HepG2 (cell line): Measurements from ENCODE around the gene NAP1L4. TPM values are rescaled to one million over a fixed set of nuclear protein-coding genes. Genes with fewer than 3 reads are reported as not detected.

Experiments used
- BRD4 ChIP-seq: sonication (generic); formaldehyde crosslinking; IDR thresholded peaks from 2 replicates; pipeline ENCODE4 v1.4.0; 2020; ENCODE audit warnings: missing genetic modification reagents
- EP300 ChIP-seq, 3 experiments: sonication (generic) in 1 of 3; formaldehyde crosslinking in 1 of 3; IDR thresholded peaks; 2 replicates each; pipeline versions ENCODE4 v1.5.1 to v1.6.1; 2011 to 2020; ENCODE audit warnings: low read depth in 2 of 3, low read length in 2 of 3, borderline replicate concordance in 1 of 3, improper control_type of control experiment in 1 of 3, mild to moderate bottlenecking in 1 of 3, missing genetic modification reagents in 1 of 3, moderate library complexity in 1 of 3
- FLYWCH1 ChIP-seq: sonication (generic); formaldehyde crosslinking; IDR thresholded peaks from 2 replicates; pipeline ENCODE4 v1.8.1; 2023; ENCODE audit warnings: mild to moderate bottlenecking, missing genetic modification reagents
- FOXA1 ChIP-seq, 2 experiments: fragments of 450-650 bp in 1 of 2; sonication (generic) in 1 of 2; formaldehyde crosslinking in 1 of 2; IDR thresholded peaks; 2 replicates each; pipeline versions ENCODE4 v1.4.0 to v1.6.1; 2016 to 2020; ENCODE audit warnings: missing genetic modification reagents in 1 of 2
- HDAC6 ChIP-seq: fragments of 200-600 bp; sonication (generic); IDR thresholded peaks from 2 replicates; pipeline ENCODE4 v1.7.0; 2017; ENCODE audit warnings: mild to moderate bottlenecking, antibody characterized with exemption, low read length, low read depth
- NKX3-1 ChIP-seq: sonication (generic); formaldehyde crosslinking; IDR thresholded peaks from 2 replicates; pipeline ENCODE4 v1.5.0; 2020; ENCODE audit warnings: missing genetic modification reagents
- NR2F6 ChIP-seq, 2 experiments: IDR thresholded peaks; 2 replicates each; pipeline ENCODE4 v1.6.1; 2016; ENCODE audit warnings: antibody characterized with exemption in 1 of 2, mild to moderate bottlenecking in 1 of 2
- ONECUT2 ChIP-seq: sonication (generic); formaldehyde crosslinking; IDR thresholded peaks from 2 replicates; pipeline ENCODE4 v1.4.0; 2020; ENCODE audit warnings: missing genetic modification reagents
- PHB2 ChIP-seq: fragments of 450-650 bp; IDR thresholded peaks from 2 replicates; pipeline ENCODE4 v1.6.1; 2018; ENCODE audit not compliant: partially characterized antibody
- POLR2A ChIP-seq, 2 experiments: IDR thresholded peaks; 2 replicates each; pipeline ENCODE4 v1.6.1; 2011; ENCODE audit warnings: low read depth in 2 of 2, low read length in 2 of 2, mild to moderate bottlenecking in 1 of 2, moderate library complexity in 1 of 2; ENCODE audit not compliant: insufficient read depth in 1 of 2
- POLR2G ChIP-seq: fragments of 200-400 bp; formaldehyde crosslinking; IDR thresholded peaks from 2 replicates; pipeline ENCODE4 v1.6.1; 2018; ENCODE audit warnings: mild to moderate bottlenecking, low read depth, low read length, moderate library complexity
- THAP11 ChIP-seq: IDR thresholded peaks from 2 replicates; pipeline ENCODE4 v1.6.1; 2016; ENCODE audit warnings: missing biosample characterization, missing genetic modification reagents
- ZBTB20 ChIP-seq: sonication (generic); formaldehyde crosslinking; IDR thresholded peaks from 2 replicates; pipeline ENCODE4 v1.8.1; 2023; ENCODE audit warnings: missing genetic modification reagents, low read depth, mild to moderate bottlenecking, borderline replicate concordance
- ZIK1 ChIP-seq: sonication (generic); formaldehyde crosslinking; IDR thresholded peaks from 2 replicates; pipeline ENCODE4 v1.5.0; 2020; ENCODE audit warnings: mild to moderate bottlenecking, low read depth, missing genetic modification reagents, borderline replicate concordance
- ZNF17 ChIP-seq: sonication (generic); formaldehyde crosslinking; IDR thresholded peaks from 2 replicates; pipeline ENCODE4 v1.5.0; 2020; ENCODE audit warnings: mild to moderate bottlenecking, missing genetic modification reagents
- ZNF614 ChIP-seq: IDR thresholded peaks from 2 replicates; pipeline ENCODE4 v1.6.1; 2018; ENCODE audit warnings: missing biosample characterization, missing genetic modification reagents, inconsistent platforms, borderline replicate concordance
- ZNF761 ChIP-seq: sonication (generic); formaldehyde crosslinking; conservative IDR thresholded peaks from 2 replicates; pipeline ENCODE4 v1.4.0; 2020; ENCODE audit warnings: mild to moderate bottlenecking, missing genetic modification reagents
- ZNF773 ChIP-seq: sonication (generic); formaldehyde crosslinking; IDR thresholded peaks from 2 replicates; pipeline ENCODE4 v1.4.0; 2020; ENCODE audit warnings: missing genetic modification reagents, borderline replicate concordance
- polyA plus RNA-seq, 8 experiments: library from polyadenylated mRNA; depleted of rRNA in 3 of 8; stranded (reverse) in 7 of 8; unstranded in 1 of 8; fragments of >200 nt; fragmentation: Illumina TruSeq in 4 of 8; extraction: Trizol in 4 of 8; gene quantifications; 2 replicates each; pipeline versions ENCODE4 v1.2.1 to v1.2.3, GENCODE V29; 2011 to 2016; ENCODE audit warnings: low read depth in 4 of 8, missing spikeins in 1 of 8, mixed read lengths in 1 of 8; ENCODE audit not compliant: insufficient read depth in 1 of 8
- total RNA-seq, 5 experiments: library from RNA; depleted of rRNA; stranded (reverse); fragments of >200 nt; fragmentation: Illumina TruSeq; extraction: Trizol; gene quantifications; 2 replicates each; pipeline ENCODE4 v1.2.3, GENCODE V29; 2016; ENCODE audit warnings: low read depth in 1 of 5
- TF ChIP-seq, protein P1 (sequence below): IDR thresholded peaks from 2 replicates; pipeline ENCODE4 v1.6.1; 2016; ENCODE audit warnings: missing compliant biosample characterization, missing genetic modification reagents, borderline replicate concordance
- TF ChIP-seq, protein P2 (sequence below): sonication (generic); formaldehyde crosslinking; IDR thresholded peaks from 2 replicates; pipeline ENCODE4 v1.4.0; 2020; ENCODE audit warnings: mild to moderate bottlenecking, low read depth, missing genetic modification reagents
- TF ChIP-seq, protein P3 (sequence below): sonication (generic); formaldehyde crosslinking; IDR thresholded peaks from 2 replicates; pipeline ENCODE4 v1.4.0; 2020; ENCODE audit warnings: mild to moderate bottlenecking, missing genetic modification reagents, borderline replicate concordance
- TF ChIP-seq, protein P4 (sequence below): IDR thresholded peaks from 2 replicates; pipeline ENCODE4 v1.6.1; 2018; ENCODE audit warnings: missing genetic modification reagents

NAP1L4 gene
- total and polyA plus RNA-seq, 2 of the 13 experiments (the other 11 are each of a cell fraction or from before 2014, with no cell fraction given) = 64.0 to 186 TPM

DNA sequence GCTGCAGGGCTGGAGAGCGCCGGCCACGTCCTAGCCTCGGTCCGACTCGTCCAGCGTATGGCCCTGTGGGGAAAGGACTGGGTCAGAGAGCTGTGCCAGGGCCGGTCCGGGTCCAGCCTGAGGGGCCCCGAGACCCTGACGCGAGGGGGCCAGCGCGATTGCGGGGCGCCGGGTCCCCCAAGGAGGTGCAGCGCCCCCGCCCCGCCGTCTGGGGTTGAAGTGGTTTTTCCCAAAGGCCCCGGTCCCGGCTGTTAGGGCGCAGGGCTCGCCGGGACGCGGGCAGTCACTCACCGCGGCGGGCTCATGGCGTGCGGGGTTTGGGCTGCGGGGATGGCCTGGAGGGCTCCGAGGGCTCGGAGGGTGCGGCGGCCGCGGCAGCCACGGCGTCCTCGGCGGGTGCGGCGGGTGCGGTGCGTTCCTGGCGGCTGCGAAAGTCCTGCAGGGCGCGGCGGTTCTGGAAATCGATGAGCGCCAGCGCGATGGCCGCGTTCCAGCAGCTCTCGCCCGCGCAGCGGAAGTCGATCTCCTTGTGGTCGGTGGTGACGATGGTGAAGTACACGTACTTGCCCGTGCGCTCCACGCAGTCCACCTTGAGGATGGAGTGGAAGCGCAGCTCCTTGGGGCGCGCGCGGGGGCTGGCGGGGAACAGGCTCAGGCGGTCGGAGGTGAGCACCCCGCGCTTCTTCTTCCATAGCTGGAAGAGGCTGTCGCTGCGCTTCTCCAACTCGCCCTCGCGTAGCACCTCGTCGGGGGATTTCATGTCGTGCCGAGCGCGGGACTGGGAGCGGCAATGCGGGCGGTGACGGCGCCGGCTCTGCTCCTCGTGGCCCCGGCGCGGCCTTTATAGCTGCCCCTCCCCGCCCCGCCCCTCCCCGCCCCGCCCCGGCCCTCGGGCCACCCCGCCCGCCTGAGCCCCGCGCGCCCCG is 63.3 kb downstream of the NAP1L4 start, which contains the start of gene PHLDA2 (continued):
- TF ChIP-seq NKX3-1 (CRISPR knock-in tag) (no peak), ZBTB20 (CRISPR knock-in tag) (no peak), ZNF17 (no peak), ZNF761 (CRISPR knock-in tag) (no peak), ONECUT2 (0 out of 2 replicates have a peak, but pooled peaks have one; percentile 36), PHB2 (no peak), EP300 (IDR thresholded peaks at IDR 0.05; ENCODE audit: low read depth in 2 of 2, low read length in 2 of 2) (no peak), EP300 (CRISPR knock-in tag; IDR thresholded peaks at IDR 0.05; ENCODE audit: borderline replicate concordance) (no peak), ZNF773 (CRISPR knock-in tag) (no peak), THAP11 (CRISPR knock-in tag) (no peak), FLYWCH1 (CRISPR knock-in tag) (no peak), BRD4 (no peak), HDAC6 (no peak), POLR2G (peak; percentile 78), ZIK1 (CRISPR knock-in tag) (no peak), ZNF614 (CRISPR knock-in tag) (no peak), POLR2A (IDR thresholded peaks at IDR 0.05; ENCODE audit: insufficient read depth in 1 of 2, low read depth in 2 of 2, low read length in 2 of 2) (peak in 1 of 2 experiments; percentile 37; a peak in 1 of 4 replicates), FOXA1 (IDR thresholded peaks at IDR 0.05) (no peak), FOXA1 (CRISPR knock-in tag; IDR thresholded peaks at IDR 0.05) (no peak), NR2F6 (IDR thresholded peaks at IDR 0.05) (no peak), NR2F6 (CRISPR knock-in tag; IDR thresholded peaks at IDR 0.05) (no peak)
- TF ChIP-seq, protein P1, sequence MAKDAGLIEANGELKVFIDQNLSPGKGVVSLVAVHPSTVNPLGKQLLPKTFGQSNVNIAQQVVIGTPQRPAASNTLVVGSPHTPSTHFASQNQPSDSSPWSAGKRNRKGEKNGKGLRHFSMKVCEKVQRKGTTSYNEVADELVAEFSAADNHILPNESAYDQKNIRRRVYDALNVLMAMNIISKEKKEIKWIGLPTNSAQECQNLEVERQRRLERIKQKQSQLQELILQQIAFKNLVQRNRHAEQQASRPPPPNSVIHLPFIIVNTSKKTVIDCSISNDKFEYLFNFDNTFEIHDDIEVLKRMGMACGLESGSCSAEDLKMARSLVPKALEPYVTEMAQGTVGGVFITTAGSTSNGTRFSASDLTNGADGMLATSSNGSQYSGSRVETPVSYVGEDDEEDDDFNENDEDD (CRISPR knock-in tag) = no peak
- TF ChIP-seq, protein P2, sequence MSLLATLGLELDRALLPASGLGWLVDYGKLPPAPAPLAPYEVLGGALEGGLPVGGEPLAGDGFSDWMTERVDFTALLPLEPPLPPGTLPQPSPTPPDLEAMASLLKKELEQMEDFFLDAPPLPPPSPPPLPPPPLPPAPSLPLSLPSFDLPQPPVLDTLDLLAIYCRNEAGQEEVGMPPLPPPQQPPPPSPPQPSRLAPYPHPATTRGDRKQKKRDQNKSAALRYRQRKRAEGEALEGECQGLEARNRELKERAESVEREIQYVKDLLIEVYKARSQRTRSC (CRISPR knock-in tag) = no peak
- TF ChIP-seq, protein P3, sequence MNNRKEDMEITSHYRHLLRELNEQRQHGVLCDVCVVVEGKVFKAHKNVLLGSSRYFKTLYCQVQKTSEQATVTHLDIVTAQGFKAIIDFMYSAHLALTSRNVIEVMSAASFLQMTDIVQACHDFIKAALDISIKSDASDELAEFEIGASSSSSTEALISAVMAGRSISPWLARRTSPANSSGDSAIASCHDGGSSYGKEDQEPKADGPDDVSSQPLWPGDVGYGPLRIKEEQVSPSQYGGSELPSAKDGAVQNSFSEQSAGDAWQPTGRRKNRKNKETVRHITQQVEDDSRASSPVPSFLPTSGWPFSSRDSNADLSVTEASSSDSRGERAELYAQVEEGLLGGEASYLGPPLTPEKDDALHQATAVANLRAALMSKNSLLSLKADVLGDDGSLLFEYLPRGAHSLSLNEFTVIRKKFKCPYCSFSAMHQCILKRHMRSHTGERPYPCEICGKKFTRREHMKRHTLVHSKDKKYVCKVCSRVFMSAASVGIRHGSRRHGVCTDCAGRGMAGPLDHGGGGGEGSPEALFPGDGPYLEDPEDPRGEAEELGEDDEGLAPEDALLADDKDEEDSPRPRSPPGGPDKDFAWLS = no peak
- TF ChIP-seq, protein P4, sequence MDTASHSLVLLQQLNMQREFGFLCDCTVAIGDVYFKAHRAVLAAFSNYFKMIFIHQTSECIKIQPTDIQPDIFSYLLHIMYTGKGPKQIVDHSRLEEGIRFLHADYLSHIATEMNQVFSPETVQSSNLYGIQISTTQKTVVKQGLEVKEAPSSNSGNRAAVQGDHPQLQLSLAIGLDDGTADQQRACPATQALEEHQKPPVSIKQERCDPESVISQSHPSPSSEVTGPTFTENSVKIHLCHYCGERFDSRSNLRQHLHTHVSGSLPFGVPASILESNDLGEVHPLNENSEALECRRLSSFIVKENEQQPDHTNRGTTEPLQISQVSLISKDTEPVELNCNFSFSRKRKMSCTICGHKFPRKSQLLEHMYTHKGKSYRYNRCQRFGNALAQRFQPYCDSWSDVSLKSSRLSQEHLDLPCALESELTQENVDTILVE (CRISPR knock-in tag) = no peak
